Mesendoderm (in vitro differentiated cells): Measurements from ENCODE around the gene ITGA11.

Experiments
- DNase-seq: peaks from one replicate; pipeline ENCODE4 v3.0.0; 2013
- H2AK5ac ChIP-seq: 2 replicates; pipeline ENCODE4 v1.6.1; 2013; ENCODE audit warnings: low read length, inconsistent platforms
- H2BK120ac ChIP-seq: 2 replicates; pipeline ENCODE4 v1.6.1; 2013; ENCODE audit warnings: low read depth, mild to moderate bottlenecking, low read length, moderate library complexity, mixed read lengths
- H2BK15ac ChIP-seq: replicated peaks from 2 replicates; pipeline ENCODE4 v1.6.1; 2013; ENCODE audit warnings: low read depth, mild to moderate bottlenecking, moderate library complexity
- H2BK5ac ChIP-seq: 2 replicates; pipeline ENCODE4 v1.6.1; 2013; ENCODE audit warnings: low read length, inconsistent platforms
- H3K18ac ChIP-seq: 2 replicates; pipeline ENCODE4 v1.6.1; 2013; ENCODE audit warnings: mild to moderate bottlenecking, low read length, mixed read lengths
- H3K23ac ChIP-seq: one replicate; pipeline ENCODE4 v1.6.1; 2013; ENCODE audit warnings: low read length
- H3K27ac ChIP-seq: 2 replicates; pipeline ENCODE4 v1.5.1; 2013; ENCODE audit warnings: low read depth, mild to moderate bottlenecking, inconsistent platforms, low read length, moderate library complexity
- H3K27me3 ChIP-seq: 2 replicates; pipeline ENCODE4 v1.6.1; 2013; ENCODE audit warnings: low read length, control low read depth, mild to moderate bottlenecking, inconsistent platforms; ENCODE audit not compliant: insufficient read depth, poor library complexity
- H3K36me3 ChIP-seq: 2 replicates; pipeline ENCODE4 v1.6.1; 2013; ENCODE audit warnings: low read length, inconsistent platforms; ENCODE audit not compliant: control insufficient read depth, insufficient read depth
- H3K4ac ChIP-seq: one replicate; pipeline ENCODE4 v1.6.1; 2013; ENCODE audit warnings: low read depth, mild to moderate bottlenecking, low read length, moderate library complexity
- H3K4me1 ChIP-seq: 2 replicates; pipeline ENCODE4 v1.6.1; 2013; ENCODE audit warnings: low read depth, low read length, inconsistent platforms; ENCODE audit not compliant: control insufficient read depth
- H3K4me2 ChIP-seq: 2 replicates; pipeline ENCODE4 v1.6.1; 2013; ENCODE audit warnings: low read length
- H3K4me3 ChIP-seq: 2 replicates; pipeline ENCODE4 v1.5.1; 2013; ENCODE audit warnings: mild to moderate bottlenecking, low read length
- H3K56ac ChIP-seq: one replicate; pipeline ENCODE4 v1.6.1; 2013; ENCODE audit warnings: low read length
- H3K79me1 ChIP-seq: 2 replicates; pipeline ENCODE4 v1.6.1; 2013; ENCODE audit warnings: low read length, inconsistent platforms
- H3K79me2 ChIP-seq: 2 replicates; pipeline ENCODE4 v1.6.1; 2013; ENCODE audit warnings: mild to moderate bottlenecking, low read length; ENCODE audit not compliant: control insufficient read depth, insufficient read depth
- H3K9ac ChIP-seq: 2 replicates; pipeline ENCODE4 v1.6.1; 2013; ENCODE audit warnings: low read length, inconsistent platforms
- H4K5ac ChIP-seq: one replicate; pipeline ENCODE4 v1.6.1; 2013; ENCODE audit warnings: low read length
- H4K8ac ChIP-seq: one replicate; pipeline ENCODE4 v1.6.1; 2013; ENCODE audit warnings: low read depth, mild to moderate bottlenecking, control low read depth, low read length, moderate library complexity
- whole genome bisulfite sequencing: extraction: QIAGEN DNeasy Blood & Tissue Kit; methylation state at CpG from one replicate; pipeline ENCODE4 v1.1.7; 2013; ENCODE audit warnings: low lambda C conversion rate, missing lambda C conversion rate; ENCODE audit not compliant: insufficient coverage; ENCODE audit errors: extremely low coverage; 5-methylcytosine and 5-hydroxymethylcytosine counted together

Gene ITGA11

DNA sequence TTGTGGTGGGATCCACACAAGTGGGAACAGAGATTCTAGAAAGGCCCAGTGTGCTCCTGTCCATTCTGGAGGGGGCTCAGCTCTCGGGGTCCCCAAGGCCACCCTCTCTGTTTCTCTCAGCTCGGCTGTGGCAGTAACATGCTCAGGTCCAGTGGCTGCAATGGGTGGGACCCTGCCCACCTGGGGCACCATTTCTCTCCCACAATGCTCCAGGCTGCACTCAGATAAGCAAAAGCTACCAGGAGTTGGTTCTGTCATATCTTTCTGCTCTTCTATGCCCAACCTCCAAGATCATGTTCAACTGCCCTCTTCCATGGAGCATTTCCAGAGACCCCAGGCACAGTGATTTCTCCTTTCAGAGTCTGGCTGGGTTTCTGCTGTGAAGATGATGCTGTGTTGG is 40.8 kb downstream of the ITGA11 start:
- no peak overlapping the region for H2AK5ac ChIP-seq
- no peaks in the 10 kb centered on the region for H3K79me2 ChIP-seq
- H4K5ac ChIP-seq = no peak overlapping the region
- no peak overlapping the region for H3K18ac ChIP-seq
- no peak overlapping the region for H4K8ac ChIP-seq
- no peak overlapping the region for H3K9ac ChIP-seq
- H3K4me1 ChIP-seq = peaks cover 3% of the 10 kb centered on the region
- no peak for DNase-seq
- no peak overlapping the region for H2BK5ac ChIP-seq
- H3K79me1 ChIP-seq = no peaks in the 10 kb centered on the region
- WGBS = no CpG with 5 or more reads among the region's 2 CpGs
- no peak overlapping the region for H3K27ac ChIP-seq
- H2BK15ac ChIP-seq = no peak overlapping the region
- no peaks in the 10 kb centered on the region for H3K36me3 ChIP-seq
- no peak overlapping the region for H3K4ac ChIP-seq
- no peak overlapping the region for H3K56ac ChIP-seq
- no peaks in the 10 kb centered on the region for H3K27me3 ChIP-seq
- H3K23ac ChIP-seq = no peak overlapping the region
- no peak overlapping the region for H3K4me3 ChIP-seq
- H2BK120ac ChIP-seq = no peak overlapping the region
- no peak overlapping the region for H3K4me2 ChIP-seq

DNA sequence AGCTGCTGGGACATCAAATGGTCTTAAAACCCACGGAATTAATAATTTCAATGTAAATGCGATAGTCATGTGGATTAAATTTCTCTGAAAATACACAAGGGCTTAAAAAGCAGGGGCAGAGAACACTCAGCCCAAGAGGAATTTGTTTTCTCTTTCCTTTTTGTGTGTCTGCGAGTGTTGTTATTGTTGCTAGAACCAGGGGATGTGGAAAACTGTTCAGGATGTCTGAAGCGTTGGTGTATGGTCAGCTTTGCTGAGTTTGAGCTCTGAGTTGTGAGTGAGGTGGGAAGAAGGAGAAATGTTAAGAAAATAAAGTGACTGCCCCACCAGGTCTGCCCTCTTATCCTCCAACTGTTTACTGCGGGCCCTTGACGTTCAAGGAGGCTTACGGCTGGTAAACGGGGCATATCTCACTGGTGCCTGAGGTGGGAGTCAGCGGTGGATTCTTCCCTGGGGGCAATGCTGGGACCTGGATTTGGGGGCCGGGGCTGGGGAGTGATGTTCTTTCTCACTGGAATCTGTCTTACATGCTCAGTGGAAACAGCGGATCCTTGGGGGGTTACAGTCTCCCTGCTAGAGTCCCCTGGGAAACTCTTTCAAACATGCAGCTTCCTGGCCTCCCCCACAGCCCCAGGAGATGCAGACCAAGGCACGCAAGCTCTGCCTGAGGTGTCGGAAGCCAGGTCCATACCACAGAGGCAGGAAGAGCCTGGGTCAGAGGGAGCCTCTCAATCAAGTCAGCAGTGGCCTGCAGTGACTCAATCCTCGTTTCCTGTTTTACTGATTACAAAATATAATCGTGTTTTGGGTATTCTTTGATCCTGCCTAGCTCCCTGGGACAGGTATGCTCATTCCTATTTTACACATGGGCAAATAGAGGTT is 41.8 kb downstream of the ITGA11 start:
- Histone ChIP-seq H3K23ac (no peak overlapping the region), H3K4me3 (no peak overlapping the region), H3K4me1 (peaks cover 3% of the 10 kb centered on the region), H3K27me3 (no peaks in the 10 kb centered on the region), H4K8ac (no peak overlapping the region), H2BK120ac (no peak overlapping the region), H4K5ac (no peak overlapping the region), H2BK5ac (no peak overlapping the region), H3K79me1 (no peaks in the 10 kb centered on the region), H3K79me2 (no peaks in the 10 kb centered on the region), H2BK15ac (no peak overlapping the region), H3K56ac (no peak overlapping the region), H3K36me3 (no peaks in the 10 kb centered on the region), H2AK5ac (no peak overlapping the region), H3K4me2 (no peak overlapping the region), H3K4ac (peak overlapping the region; percentile 46), H3K9ac (no peak overlapping the region), H3K18ac (peak overlapping the region; percentile 4), H3K27ac (peak overlapping the region; percentile 13)
- WGBS = no CpG with 5 or more reads among the region's 15 CpGs
- peak; percentile 71 for DNase-seq

DNA sequence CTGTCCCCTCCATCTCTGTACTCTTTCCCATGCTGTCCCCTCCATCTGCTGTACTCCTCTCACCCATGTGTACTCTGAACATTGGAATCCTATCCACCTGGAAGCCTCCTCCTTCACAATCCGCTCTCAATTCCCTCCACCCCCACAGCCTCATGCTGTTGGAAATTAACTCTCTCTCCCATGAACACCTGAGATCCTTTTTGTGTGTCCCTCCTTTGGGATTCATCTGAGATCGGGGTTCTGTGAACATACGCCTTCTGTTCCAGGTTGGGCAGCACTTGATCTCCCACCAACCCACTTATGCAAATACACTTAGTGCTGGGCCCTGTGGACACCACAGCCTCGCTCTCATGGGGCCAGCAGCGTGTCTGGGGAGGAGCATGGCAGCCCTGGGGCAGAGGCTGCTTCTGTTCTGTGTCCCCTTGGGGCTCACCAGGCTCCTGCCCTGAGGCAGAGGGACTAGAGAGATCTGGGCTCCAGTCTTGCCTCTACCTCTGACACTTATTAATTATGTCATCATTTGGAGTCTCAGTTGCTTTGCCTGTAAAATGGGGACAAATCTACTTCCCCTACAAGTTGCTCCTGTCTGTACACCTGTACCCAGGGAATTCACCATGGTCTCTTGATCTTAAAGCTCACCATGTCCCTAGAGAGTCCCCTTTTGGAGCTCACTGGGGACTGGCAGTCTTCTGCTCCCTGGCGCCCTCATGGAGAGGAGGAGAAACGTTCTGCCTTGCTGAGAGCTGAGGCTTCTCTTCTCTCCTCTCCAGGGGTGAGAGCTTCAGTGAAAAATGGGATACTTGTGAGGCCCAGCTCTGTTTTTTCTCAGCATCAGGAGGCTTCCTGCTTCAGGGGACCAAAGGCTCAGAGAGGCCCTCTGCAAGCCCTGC is 42.7 kb downstream of the ITGA11 start:
- no CpG with 5 or more reads among the region's 7 CpGs for WGBS
- no peak overlapping the region for H3K27ac ChIP-seq

DNA sequence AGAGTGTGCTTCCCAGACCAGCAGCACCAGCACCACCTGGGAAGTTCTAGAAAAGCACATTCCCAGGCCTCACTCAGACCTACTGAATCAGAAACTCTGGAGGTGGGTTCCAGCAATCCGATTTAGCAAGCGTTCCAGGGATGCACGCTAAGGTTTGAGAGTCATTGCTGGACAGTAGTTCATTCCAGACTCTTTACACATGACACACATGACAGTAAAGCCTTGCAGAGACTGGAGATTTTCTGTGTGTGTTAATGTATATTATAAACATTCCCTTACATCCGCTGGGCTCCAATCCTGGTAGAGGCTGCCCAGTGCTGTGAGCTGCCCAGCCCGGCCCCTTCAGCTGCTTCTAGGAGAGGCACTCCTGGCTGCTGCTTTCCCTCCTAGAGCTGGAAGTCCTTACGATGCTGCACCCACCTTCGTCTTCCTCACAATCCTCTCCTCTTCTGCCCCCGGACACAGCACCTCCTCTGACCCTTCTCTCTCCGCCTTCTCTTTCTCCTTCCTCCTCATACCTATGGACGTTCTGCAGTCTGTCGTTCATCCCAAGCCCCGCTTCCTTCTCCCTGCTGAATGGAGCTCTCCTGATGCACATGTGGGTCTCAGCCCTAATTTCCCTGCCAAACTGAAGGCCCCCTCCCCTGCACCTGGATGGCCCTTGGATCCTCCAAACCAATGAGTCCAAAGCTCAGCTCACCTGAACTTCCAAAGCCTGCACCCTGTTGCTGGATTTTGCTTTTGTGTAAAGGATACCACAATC is 44.4 kb downstream of the ITGA11 start:
- H4K5ac ChIP-seq = no peak overlapping the region
- no peaks in the 10 kb centered on the region for H3K36me3 ChIP-seq
- H2AK5ac ChIP-seq = no peak overlapping the region
- H4K8ac ChIP-seq = no peak overlapping the region
- H3K18ac ChIP-seq = no peak overlapping the region
- H3K4me3 ChIP-seq = no peak overlapping the region
- no peak overlapping the region for H3K9ac ChIP-seq
- H2BK120ac ChIP-seq = no peak overlapping the region
- H3K56ac ChIP-seq = no peak overlapping the region
- H3K4me2 ChIP-seq = no peak overlapping the region
- no peak overlapping the region for H3K23ac ChIP-seq
- no peak for DNase-seq
- H3K79me1 ChIP-seq = no peaks in the 10 kb centered on the region
- no peak overlapping the region for H3K4ac ChIP-seq
- H3K79me2 ChIP-seq = no peaks in the 10 kb centered on the region
- peaks cover 3% of the 10 kb centered on the region for H3K4me1 ChIP-seq
- no CpG with 5 or more reads among the region's 12 CpGs for WGBS
- H2BK5ac ChIP-seq = no peak overlapping the region
- no peak overlapping the region for H2BK15ac ChIP-seq
- no peaks in the 10 kb centered on the region for H3K27me3 ChIP-seq
- H3K27ac ChIP-seq = no peak overlapping the region

More for the DNA sequence above, 42.7 kb downstream of the ITGA11 start:
- H3K4me3 ChIP-seq = no peak overlapping the region
- H3K27me3 ChIP-seq = no peaks in the 10 kb centered on the region
- no peak overlapping the region for H3K23ac ChIP-seq
- H3K4me2 ChIP-seq = no peak overlapping the region
- H3K36me3 ChIP-seq = no peaks in the 10 kb centered on the region
- H2AK5ac ChIP-seq = no peak overlapping the region
- no peaks in the 10 kb centered on the region for H3K79me2 ChIP-seq
- H2BK5ac ChIP-seq = no peak overlapping the region
- no peak overlapping the region for H4K8ac ChIP-seq
- no peak overlapping the region for H2BK120ac ChIP-seq
- peaks cover 3% of the 10 kb centered on the region for H3K4me1 ChIP-seq
- no peak overlapping the region for H3K56ac ChIP-seq
- H3K4ac ChIP-seq = peak overlapping the region; percentile 46
- H3K79me1 ChIP-seq = no peaks in the 10 kb centered on the region
- DNase-seq = peak; percentile 40
- no peak overlapping the region for H3K18ac ChIP-seq
- no peak overlapping the region for H3K9ac ChIP-seq
- no peak overlapping the region for H4K5ac ChIP-seq
- H2BK15ac ChIP-seq = no peak overlapping the region

DNA sequence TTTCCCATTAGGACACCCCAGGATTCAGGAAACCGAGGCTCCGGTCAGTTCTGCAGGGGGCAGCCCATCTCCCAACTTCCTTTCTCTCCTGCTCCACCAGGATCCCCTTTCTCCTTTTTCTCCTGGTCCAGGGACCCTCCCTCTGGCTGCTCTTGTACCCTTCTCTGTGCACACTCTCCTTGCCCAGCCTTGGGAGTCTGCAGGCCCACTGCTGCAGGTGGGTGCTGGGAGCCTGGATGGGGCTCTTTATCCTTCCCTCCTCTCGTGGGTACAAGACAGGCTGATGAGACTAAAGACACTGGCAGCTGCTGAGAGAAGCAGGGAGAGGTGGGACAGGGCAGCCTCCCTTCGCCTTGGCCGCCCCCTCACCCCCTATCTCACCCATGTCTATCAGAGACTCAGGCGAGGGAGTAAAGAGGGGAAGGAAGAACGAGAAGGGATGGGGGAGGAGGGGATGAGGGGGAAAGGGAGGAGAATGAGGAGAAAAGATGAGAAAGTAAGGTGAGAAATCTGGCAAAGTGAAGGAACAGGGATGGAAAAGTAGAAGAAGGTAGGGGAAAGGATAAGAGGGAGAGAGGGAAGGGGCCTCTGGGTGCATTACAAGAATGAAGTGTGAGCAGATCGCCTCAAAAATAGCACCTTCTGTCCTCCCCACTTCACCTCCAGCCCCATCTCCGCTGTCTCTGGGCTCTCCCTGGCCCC is 45.2 kb downstream of the ITGA11 start:
- H3K79me1 ChIP-seq = no peaks in the 10 kb centered on the region
- H3K27ac ChIP-seq = no peak overlapping the region
- no peak for DNase-seq

More for the DNA sequence above, 45.2 kb downstream of the ITGA11 start:
- Histone ChIP-seq H3K36me3 (no peaks in the 10 kb centered on the region), H3K56ac (no peak overlapping the region), H3K27me3 (no peaks in the 10 kb centered on the region), H3K4ac (no peak overlapping the region), H3K4me3 (no peak overlapping the region), H4K5ac (no peak overlapping the region), H2BK120ac (no peak overlapping the region), H2BK5ac (no peak overlapping the region), H3K4me2 (no peak overlapping the region), H3K4me1 (peaks cover 3% of the 10 kb centered on the region), H4K8ac (no peak overlapping the region), H3K23ac (no peak overlapping the region), H3K79me2 (no peaks in the 10 kb centered on the region), H3K18ac (no peak overlapping the region), H2AK5ac (no peak overlapping the region), H2BK15ac (no peak overlapping the region), H3K9ac (no peak overlapping the region)
- 100% methylated on average over 1 of the region's 9 CpGs for WGBS
